GM23248 (cell line): ENCODE data around the gene LDLRAD4. TPM values are rescaled to one million over a fixed set of nuclear protein-coding genes. Genes with fewer than 3 reads are reported as not detected.

Source experiments
- DNase-seq: peaks from one replicate; pipeline ENCODE4 v3.0.0-alpha.2; 2015
- H2AFZ ChIP-seq: fragments of 200-600 bp; sonication (generic); 2 replicates; pipeline ENCODE4 v1.6.1; 2016; ENCODE audit warnings: antibody characterized with exemption
- H3F3A ChIP-seq: fragments of 200-600 bp; sonication (generic); 2 replicates; pipeline ENCODE4 v1.6.1; 2016; ENCODE audit warnings: mild to moderate bottlenecking, antibody characterized with exemption, mixed run types; ENCODE audit not compliant: insufficient read depth
- H3K27ac ChIP-seq: fragments of 200-600 bp; sonication (generic); 2 replicates; pipeline ENCODE4 v1.5.1; 2016; ENCODE audit warnings: mild to moderate bottlenecking
- H3K27me3 ChIP-seq: fragments of 200-600 bp; sonication (generic); replicated peaks from 2 replicates; pipeline ENCODE4 v1.6.1; 2016; ENCODE audit warnings: mild to moderate bottlenecking; ENCODE audit not compliant: insufficient read depth
- H3K36me3 ChIP-seq: fragments of 200-600 bp; sonication (generic); 2 replicates; pipeline ENCODE4 v1.6.1; 2016; ENCODE audit warnings: low read depth, mild to moderate bottlenecking
- H3K4me1 ChIP-seq: fragments of 200-600 bp; sonication (generic); 2 replicates; pipeline ENCODE4 v1.6.1; 2016; ENCODE audit warnings: mild to moderate bottlenecking; ENCODE audit not compliant: insufficient read depth
- H3K4me2 ChIP-seq: fragments of 200-600 bp; sonication (generic); one replicate; pipeline ENCODE4 v1.6.1; 2016; ENCODE audit warnings: mild to moderate bottlenecking; ENCODE audit not compliant: unreplicated experiment
- H3K4me3 ChIP-seq: fragments of 200-600 bp; sonication (generic); 2 replicates; pipeline ENCODE4 v1.5.1; 2016; ENCODE audit warnings: mild to moderate bottlenecking
- H3K79me2 ChIP-seq: fragments of 200-600 bp; sonication (generic); 2 replicates; pipeline ENCODE4 v1.6.1; 2016; ENCODE audit warnings: mild to moderate bottlenecking; ENCODE audit not compliant: insufficient read depth
- H3K9ac ChIP-seq: fragments of 200-600 bp; sonication (generic); 2 replicates; pipeline ENCODE4 v1.6.1; 2016; ENCODE audit warnings: mild to moderate bottlenecking
- H3K9me2 ChIP-seq: fragments of 200-600 bp; sonication (generic); 2 replicates; pipeline ENCODE4 v1.6.1; 2016; ENCODE audit warnings: mixed run types, mild to moderate bottlenecking, moderate library complexity; ENCODE audit not compliant: insufficient read depth
- H3K9me3 ChIP-seq: fragments of 200-600 bp; sonication (generic); one replicate; pipeline ENCODE4 v1.6.1; 2017; ENCODE audit warnings: low read depth
- H4K20me1 ChIP-seq: fragments of 200-600 bp; sonication (generic); 2 replicates; pipeline ENCODE4 v1.6.0; 2016; ENCODE audit not compliant: insufficient read depth
- EZH2 ChIP-seq: fragments of 200-600 bp; sonication (generic); IDR thresholded peaks from 2 replicates; pipeline ENCODE4 v1.6.1; 2018; ENCODE audit warnings: antibody characterized with exemption, mild to moderate bottlenecking; ENCODE audit not compliant: insufficient read depth, poor library complexity, severe bottlenecking
- EZH2phosphoT487 ChIP-seq: fragments of 200-600 bp; sonication (generic); IDR thresholded peaks from 2 replicates; pipeline ENCODE4 v1.6.1; 2018; ENCODE audit warnings: antibody characterized with exemption, moderate library complexity, mild to moderate bottlenecking, low read depth; ENCODE audit not compliant: insufficient read depth
- WGBS, 2 experiments: methylation state at CpG; one replicate each; pipeline ENCODE4 v1.1.6; 2015 to 2017; ENCODE audit warnings: low lambda C conversion rate in 2 of 2, low coverage in 1 of 2; ENCODE audit errors: missing lambda C conversion rate in 2 of 2; 5-methylcytosine and 5-hydroxymethylcytosine counted together
- in situ Hi-C: fragments of 300-500 bp; cut with MboI; formaldehyde crosslinking; loops from 2 replicates; pipeline ENCODE4 v1.15.0; 2020
- polyA plus RNA-seq: library from polyadenylated mRNA; unstranded; fragments of >200 nt; fragmentation: Nextera tagmentation; extraction: Ambion mirVana; gene quantifications from 2 replicates; pipeline ENCODE4 v1.2.1, GENCODE V29; 2016
- total RNA-seq: library from RNA; depleted of rRNA; stranded (reverse); fragments of >200 nt; shearing (Covaris generic); gene quantifications from 2 replicates; pipeline ENCODE4 v1.2.3, GENCODE V29; 2014

LDLRAD4 gene
- total and polyA plus RNA-seq, 2 experiments from 2014 or later: not detected

DNA sequence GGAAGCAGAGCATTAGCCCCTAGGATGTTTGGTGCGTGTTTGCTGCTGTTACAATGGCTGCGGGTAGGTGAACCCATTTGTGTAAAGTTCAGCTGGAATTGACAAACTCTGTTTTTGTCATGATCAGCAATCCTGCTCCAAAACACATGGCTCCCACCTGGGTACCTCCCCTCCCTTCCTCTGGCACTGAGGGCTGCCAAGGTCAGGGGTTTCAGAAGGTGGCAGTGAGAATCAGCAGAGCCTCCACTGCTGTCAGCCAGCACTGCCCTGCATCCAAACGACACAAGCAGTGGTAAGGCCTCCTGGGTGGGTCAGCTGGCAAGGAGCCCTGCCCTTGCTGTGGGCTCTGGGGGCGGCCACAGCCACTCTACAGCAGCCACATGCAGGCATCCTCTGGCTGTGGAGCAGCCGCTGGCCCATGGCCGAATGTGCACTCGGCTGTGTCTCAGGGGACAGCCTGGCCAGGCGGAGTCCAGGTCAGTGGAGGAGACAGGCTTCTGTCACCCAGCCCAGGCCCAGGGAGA is 32.8 kb upstream of the LDLRAD4 start:
- Histone ChIP-seq H3F3A (no peaks in the 10 kb centered on the region), H3K27ac (no peak overlapping the region), H3K4me1 (no peaks in the 10 kb centered on the region), H3K27me3 (peaks cover 45% of the 10 kb centered on the region), H3K4me2 (no peak overlapping the region), H3K9ac (no peak overlapping the region), H3K9me2 (no peaks in the 10 kb centered on the region), H3K9me3 (no peaks in the 10 kb centered on the region), H2AFZ (no peak overlapping the region), H3K36me3 (no peaks in the 10 kb centered on the region), H3K79me2 (no peaks in the 10 kb centered on the region), H4K20me1 (no peaks in the 10 kb centered on the region), H3K4me3 (no peak overlapping the region)
- 56 to 57% methylated on average over 8 of the region's 8 CpGs for WGBS, 2 experiments
- no peak for DNase-seq
- in situ Hi-C loops: no loop called here
- TF ChIP-seq EZH2: no peak
- TF ChIP-seq EZH2phosphoT487: no peak

DNA sequence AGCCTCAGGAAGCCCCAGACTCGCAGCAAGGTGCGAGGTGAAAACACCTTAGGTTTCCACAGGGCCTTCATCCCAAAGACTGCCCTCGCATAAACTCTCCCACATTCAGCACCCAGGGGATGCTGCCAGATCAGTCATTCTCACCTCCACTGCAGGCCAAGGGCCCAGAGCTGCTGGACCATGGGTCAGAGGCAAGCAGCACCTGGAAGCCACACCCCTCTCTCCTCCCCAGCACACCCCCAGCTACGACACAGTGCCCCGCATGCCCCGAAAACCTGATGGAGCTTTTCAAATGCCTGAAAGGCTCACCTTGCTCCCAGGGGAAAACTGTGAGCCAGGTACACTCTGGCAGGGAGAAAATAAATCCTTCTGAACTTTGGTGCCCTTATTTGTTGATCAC is 31.9 kb upstream of the LDLRAD4 start:
- Histone ChIP-seq H3K4me2 (no peak overlapping the region), H4K20me1 (no peaks in the 10 kb centered on the region), H3K27ac (no peak overlapping the region), H3K9ac (no peak overlapping the region), H3K4me1 (no peaks in the 10 kb centered on the region), H3K27me3 (peaks cover 36% of the 10 kb centered on the region), H3K4me3 (no peak overlapping the region), H3F3A (no peaks in the 10 kb centered on the region), H3K79me2 (no peaks in the 10 kb centered on the region), H3K36me3 (no peaks in the 10 kb centered on the region), H3K9me2 (no peaks in the 10 kb centered on the region), H3K9me3 (no peaks in the 10 kb centered on the region), H2AFZ (no peak overlapping the region)
- in situ Hi-C loops: no loop called here
- WGBS, 2 experiments: 50 to 55% methylated on average over 6 of the region's 6 CpGs
- no peak for DNase-seq
- TF ChIP-seq EZH2 (no peak), EZH2phosphoT487 (no peak)

DNA sequence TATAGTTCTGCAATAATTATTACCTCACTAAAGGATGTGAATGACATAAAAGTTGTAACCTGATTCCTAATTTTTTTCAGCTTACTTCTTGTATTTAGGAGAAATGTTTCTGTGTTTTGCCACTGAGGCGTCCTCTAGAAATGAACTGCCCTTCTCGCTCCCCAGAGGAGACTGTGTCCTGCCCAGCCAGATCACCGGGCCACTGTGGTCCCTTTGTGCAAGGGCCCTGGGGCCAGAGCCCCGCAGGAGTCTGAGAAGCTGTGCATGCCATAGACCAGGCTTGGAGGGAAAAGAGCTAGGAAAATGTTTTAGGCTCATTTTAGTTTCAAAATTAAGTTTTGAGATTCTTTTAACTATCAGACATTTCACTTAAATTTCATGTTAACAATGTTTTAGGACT is 31.1 kb upstream of the LDLRAD4 start:
- no peaks in the 10 kb centered on the region for H3K36me3 ChIP-seq
- in situ Hi-C loops: no loop called here
- H4K20me1 ChIP-seq: no peaks in the 10 kb centered on the region
- no peak overlapping the region for H3K4me3 ChIP-seq
- no peak for DNase-seq
- H3K9me2 ChIP-seq: no peaks in the 10 kb centered on the region
- no peak overlapping the region for H3K9ac ChIP-seq
- no peak overlapping the region for H3K4me2 ChIP-seq
- no peaks in the 10 kb centered on the region for H3F3A ChIP-seq
- no peaks in the 10 kb centered on the region for H3K9me3 ChIP-seq
- H3K4me1 ChIP-seq: no peaks in the 10 kb centered on the region
- no peak overlapping the region for H3K27ac ChIP-seq
- no peak overlapping the region for H2AFZ ChIP-seq
- WGBS, 2 experiments: 65 to 75% methylated on average over 4 of the region's 4 CpGs
- H3K27me3 ChIP-seq: peaks cover 33% of the 10 kb centered on the region
- no peak for TF ChIP-seq EZH2phosphoT487
- H3K79me2 ChIP-seq: no peaks in the 10 kb centered on the region

DNA sequence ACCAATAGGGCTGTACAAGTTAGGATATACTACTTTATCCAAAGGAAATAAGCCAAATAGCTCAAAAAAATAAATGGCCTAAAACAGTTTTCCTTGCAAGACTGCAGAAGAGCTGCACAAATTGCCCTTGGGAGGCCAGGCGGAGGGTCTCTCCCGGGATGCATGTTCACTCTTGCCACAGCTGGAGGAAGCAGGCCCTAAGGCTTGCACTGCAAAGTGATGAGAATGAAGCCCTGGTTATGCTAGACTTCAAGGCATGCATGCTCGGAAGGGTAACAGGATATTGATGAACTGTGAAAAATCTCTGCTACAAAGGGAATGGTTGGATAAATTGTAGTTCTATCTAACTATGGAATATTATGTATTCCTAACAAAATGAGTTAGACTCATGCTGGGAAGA is 27.5 kb upstream of the LDLRAD4 start:
- Histone ChIP-seq H3K36me3 (no peaks in the 10 kb centered on the region), H3K4me2 (no peak overlapping the region), H3K4me3 (no peak overlapping the region), H3K4me1 (no peaks in the 10 kb centered on the region), H3K9me3 (no peaks in the 10 kb centered on the region), H3F3A (no peaks in the 10 kb centered on the region), H3K27ac (no peak overlapping the region), H3K79me2 (no peaks in the 10 kb centered on the region), H3K27me3 (peaks cover 25% of the 10 kb centered on the region), H2AFZ (no peak overlapping the region), H3K9ac (no peak overlapping the region), H3K9me2 (no peaks in the 10 kb centered on the region), H4K20me1 (no peaks in the 10 kb centered on the region)
- TF ChIP-seq EZH2 (no peak), EZH2phosphoT487 (no peak)
- WGBS, 2 experiments: 43 to 56% methylated on average over 3 of the region's 3 CpGs
- no peak for DNase-seq
- in situ Hi-C loops: no loop called here

DNA sequence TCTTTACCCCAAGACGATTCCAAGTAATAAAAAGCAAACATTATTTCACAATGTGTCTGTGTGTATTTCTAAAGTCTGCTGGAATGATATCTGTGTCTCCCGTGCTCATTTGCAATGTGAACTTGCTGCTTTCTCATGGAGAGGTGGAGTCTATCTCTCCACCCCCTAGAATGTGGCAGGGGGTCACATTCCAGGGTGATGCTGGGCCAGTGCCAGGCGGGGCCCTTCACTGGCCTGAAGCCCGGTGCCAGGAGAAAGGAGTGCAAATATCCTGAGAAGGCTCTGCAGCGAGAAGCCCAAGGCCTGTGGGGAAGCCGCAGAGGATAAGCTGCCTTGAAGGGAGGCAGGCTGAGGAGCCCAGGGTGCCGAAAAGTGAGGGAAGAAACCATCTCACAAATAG is 26.8 kb upstream of the LDLRAD4 start:
- no peak overlapping the region for H3K27ac ChIP-seq
- no peak overlapping the region for H2AFZ ChIP-seq
- H3K4me2 ChIP-seq: no peak overlapping the region
- H3K79me2 ChIP-seq: no peaks in the 10 kb centered on the region
- TF ChIP-seq EZH2phosphoT487: no peak
- TF ChIP-seq EZH2: no peak
- no peaks in the 10 kb centered on the region for H3F3A ChIP-seq
- no peak overlapping the region for H3K4me3 ChIP-seq
- H3K9ac ChIP-seq: no peak overlapping the region
- no peaks in the 10 kb centered on the region for H3K9me2 ChIP-seq
- H4K20me1 ChIP-seq: no peaks in the 10 kb centered on the region
- peaks cover 25% of the 10 kb centered on the region for H3K27me3 ChIP-seq
- in situ Hi-C loops: no loop called here
- 44 to 45% methylated on average over 7 of the region's 7 CpGs for WGBS, 2 experiments
- H3K9me3 ChIP-seq: no peaks in the 10 kb centered on the region
- H3K36me3 ChIP-seq: no peaks in the 10 kb centered on the region
- no peak for DNase-seq
- no peaks in the 10 kb centered on the region for H3K4me1 ChIP-seq
